Measurements from ENCODE around the gene FAM43A.

Gene FAM43A

GRCh38 chr3:194713299-194714136 lies 27.8 kb downstream of the FAM43A start:
- DNase-seq = no peak

GRCh38 chr3:194714137-194714455 lies 28.4 kb downstream of the FAM43A start:
- DNase-seq = no peak

- DNase-seq = no peak
Observed at GRCh38 chr3:194714564-194714963, 28.9 kb downstream of the FAM43A start.

- no peak for DNase-seq
Observed at GRCh38 chr3:194715022-194715800, 29.5 kb downstream of the FAM43A start.

GRCh38 chr3:194718079-194718478 lies 32.4 kb downstream of the FAM43A start:
- DNase-seq = no peak

- DNase-seq = no peak
Observed at GRCh38 chr3:194720048-194720447, 34.4 kb downstream of the FAM43A start.

DNA sequence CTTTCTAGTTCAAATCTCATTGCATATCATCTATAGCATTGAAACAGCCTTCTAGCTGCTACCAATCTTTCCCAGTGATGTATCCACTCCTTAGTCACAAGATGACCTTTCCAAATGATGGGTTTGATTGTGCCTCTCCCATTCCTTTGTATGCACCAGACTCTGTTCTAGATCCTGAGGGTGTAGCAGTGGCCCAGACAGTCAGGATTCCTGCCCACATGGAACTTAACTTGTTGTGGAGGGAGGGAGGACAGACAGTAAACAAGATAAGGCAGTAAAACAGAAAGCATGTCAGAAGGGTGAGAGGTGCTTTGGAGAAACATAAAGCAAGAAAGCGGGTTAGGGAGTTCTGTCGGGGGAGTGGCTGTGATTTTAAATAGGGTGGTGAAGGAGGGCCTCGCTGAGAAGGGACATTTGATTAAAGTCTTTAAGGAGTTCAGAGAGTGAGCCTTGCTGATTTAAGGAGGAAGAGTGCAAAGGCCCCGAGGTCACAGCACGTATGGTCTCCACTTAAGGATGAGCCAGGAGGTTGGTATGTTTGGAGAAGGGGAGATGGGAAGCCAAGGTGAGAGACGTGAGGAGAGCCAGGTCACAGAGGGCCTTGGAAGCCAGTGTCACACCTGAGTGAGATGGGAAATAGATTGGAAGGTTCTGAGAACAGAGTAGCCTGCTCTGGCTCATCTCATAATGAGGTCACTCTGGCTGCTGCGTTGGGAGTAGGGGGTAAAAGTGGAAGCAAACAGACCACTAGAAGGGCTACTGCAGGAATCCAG lies 38.3 kb downstream of the FAM43A start:
- no peak for DNase-seq

DNA sequence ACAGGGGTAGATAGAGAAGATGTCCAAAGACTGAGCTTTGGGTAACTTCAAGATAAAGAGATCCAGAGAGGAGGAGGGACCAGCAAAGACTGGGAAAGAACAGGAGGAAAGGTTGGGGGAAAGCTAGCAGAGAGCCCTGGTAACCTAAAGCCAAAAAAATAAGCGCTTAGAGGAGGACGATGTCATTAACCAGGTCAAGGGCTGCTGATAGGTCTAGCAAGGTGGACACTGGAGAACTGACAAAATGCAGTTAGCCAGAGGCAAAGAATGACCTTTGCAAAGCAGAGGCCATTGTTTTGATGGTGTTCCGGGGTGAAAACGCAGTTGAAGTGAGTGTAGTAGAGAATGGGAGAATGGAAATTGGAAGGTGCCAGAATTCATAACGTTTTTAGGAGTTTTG lies 39.7 kb downstream of the FAM43A start:
- DNase-seq = no peak

- no peak for DNase-seq
Observed at GRCh38 chr3:194727435-194728128, 41.9 kb downstream of the FAM43A start.

GRCh38 chr3:194728986-194729385 lies 43.3 kb downstream of the FAM43A start:
- DNase-seq = no peak

DNA sequence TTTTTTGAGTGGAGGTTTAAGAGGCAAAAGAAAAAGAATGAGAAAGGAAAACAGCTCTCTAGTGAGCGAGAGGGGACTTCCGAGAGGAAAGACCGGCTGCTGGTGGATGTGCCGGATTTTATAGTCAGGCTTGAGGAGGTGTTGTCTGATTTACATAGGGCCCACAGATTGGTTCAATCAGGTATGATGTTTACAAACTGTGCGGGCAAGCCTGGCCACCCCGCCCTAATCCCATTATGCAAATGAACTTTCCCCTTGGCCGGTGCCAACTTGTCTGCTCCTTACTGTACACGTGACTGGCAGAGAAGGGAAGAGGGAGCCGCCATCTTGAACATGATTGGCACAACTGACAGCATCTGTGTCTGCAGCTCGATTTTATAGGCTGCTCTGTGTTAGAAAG lies 44.7 kb downstream of the FAM43A start:
- DNase-seq = no peak

GRCh38 chr3:194731506-194732073 lies 45.9 kb downstream of the FAM43A start:
- no peak for DNase-seq

DNA sequence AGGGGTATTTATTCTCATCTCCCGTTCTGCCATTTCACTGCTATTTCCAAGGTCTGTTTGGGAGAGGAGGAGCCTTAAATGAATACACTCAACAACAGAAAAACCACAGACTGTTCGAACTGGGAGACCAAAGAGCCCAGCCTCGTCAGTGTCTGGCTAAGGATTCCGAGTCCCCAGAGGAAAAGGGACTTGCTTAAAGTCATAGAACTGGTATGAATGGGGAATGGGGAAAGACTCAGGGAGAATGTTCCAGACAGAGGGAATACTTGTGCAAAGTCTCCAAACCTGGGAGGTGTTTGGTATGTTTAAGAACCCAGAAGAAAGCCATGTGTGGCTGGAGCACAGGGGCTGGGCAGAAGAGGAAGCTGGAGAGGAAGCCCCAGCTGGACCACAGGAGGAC lies 46.9 kb downstream of the FAM43A start:
- no peak for DNase-seq

DNA sequence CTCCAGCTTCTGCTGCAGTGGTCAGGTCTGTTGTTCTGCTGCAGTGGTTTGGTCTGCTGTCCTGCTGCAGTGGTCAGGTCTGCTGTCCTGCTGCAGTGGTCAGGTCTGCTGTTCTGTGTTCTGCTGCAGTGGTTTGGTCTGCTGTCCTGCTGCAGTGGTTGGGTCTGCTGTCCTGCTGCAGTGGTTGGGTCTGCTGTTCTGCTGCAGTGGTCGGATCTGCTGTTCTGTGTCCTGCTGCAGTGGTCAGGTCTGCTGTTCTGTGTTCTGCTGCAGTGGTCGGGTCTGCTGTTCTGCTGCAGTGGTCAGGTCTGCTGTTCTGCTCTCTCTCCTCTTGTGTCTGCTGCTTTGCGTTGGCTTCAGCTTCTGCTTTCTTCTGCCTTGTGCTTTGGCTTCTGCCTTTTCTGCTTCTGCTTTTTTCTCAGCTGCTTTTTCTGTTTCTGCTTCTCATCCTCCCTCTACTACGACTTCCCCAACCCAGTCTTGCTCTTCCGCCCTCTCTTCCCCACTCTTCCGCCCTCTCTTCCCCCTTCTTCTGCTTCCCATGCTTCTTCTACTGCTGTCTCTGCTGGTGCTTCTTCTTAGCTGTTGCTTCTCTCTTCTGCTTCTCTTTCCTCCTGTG lies 50.7 kb downstream of the FAM43A start:
- DNase-seq = no peak

GRCh38 chr3:194736896-194737600 lies 51.4 kb downstream of the FAM43A start:
- no peak for DNase-seq

Measured in CD4-positive, alpha-beta T cell treated with Interleukin-6 for 4 hours (primary cell).